IPS DF 6.9 (cell line): ENCODE data around the gene F2R.
"Not testable (repeated sequence)": the region's sequence is repeated elsewhere in the genome, so short reads cannot be mapped to it uniquely, and the experiment has no call there.

Source experiments
- DNase-seq: peaks from one replicate; pipeline ENCODE4 v3.0.0-alpha.2; 2013; ENCODE audit warnings: low read depth, low spot score
- H3K27ac ChIP-seq: one replicate; pipeline ENCODE4 v1.5.1; 2013; ENCODE audit warnings: low read length, control low read depth
- H3K27me3 ChIP-seq: 2 replicates; pipeline ENCODE4 v1.6.1; 2013; ENCODE audit warnings: mild to moderate bottlenecking, low read length; ENCODE audit not compliant: control insufficient read depth, insufficient read depth
- H3K36me3 ChIP-seq: 2 replicates; pipeline ENCODE4 v1.6.1; 2013; ENCODE audit warnings: low read length; ENCODE audit not compliant: control insufficient read depth, insufficient read depth
- H3K4me1 ChIP-seq: 2 replicates; pipeline ENCODE4 v1.6.1; 2013; ENCODE audit warnings: low read length; ENCODE audit not compliant: control insufficient read depth, insufficient read depth
- H3K4me3 ChIP-seq: 2 replicates; pipeline ENCODE4 v1.5.1; 2013; ENCODE audit warnings: mild to moderate bottlenecking, low read length
- H3K9me3 ChIP-seq: 2 replicates; pipeline ENCODE4 v1.6.1; 2013; ENCODE audit warnings: low read length, inconsistent platforms; ENCODE audit not compliant: control insufficient read depth, insufficient read depth
- WGBS: extraction: QIAGEN DNeasy Blood & Tissue Kit; methylation state at CpG from one replicate; pipeline ENCODE4 v1.1.7; 2013; ENCODE audit warnings: mixed read lengths, missing lambda C conversion rate; ENCODE audit not compliant: insufficient read length, insufficient coverage; 5-methylcytosine and 5-hydroxymethylcytosine counted together

Gene F2R

DNA sequence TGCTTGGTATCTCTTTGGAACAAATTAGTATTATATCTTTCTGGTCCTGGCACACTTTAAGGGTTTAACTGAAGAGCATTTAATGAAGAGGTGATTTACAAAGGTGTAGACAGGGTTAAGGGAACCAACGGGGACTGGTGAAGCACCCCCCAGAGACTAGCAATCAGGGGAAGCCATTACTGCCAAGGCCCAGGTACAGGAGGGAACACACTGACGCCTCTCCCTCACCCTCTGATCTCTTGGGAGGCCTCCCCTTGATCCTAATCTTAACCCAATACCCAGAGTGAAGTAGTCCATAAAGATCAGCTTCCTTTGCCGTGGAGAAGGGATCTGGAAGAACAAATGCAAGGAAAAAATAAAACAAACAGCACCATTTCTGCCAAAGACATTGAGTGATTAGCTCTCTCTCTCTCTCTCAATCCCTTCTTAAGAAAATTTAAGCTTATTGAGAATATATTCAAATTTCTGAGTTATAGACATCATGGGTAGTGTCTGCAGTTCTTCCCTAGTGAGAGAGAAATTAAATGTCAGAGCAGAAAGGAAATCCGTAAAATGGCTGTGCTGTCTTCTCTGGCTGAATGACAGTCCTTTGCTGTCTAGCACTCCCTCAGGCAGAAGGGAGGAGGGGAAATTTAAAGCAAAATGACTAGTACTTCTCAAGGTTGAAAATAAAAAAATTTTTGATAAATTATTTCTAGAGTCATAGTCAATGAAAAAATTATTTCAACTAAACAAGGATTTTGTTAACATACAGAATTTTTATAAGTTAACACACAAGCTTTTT is 20.0 kb downstream of the F2R start:
- H3K27ac ChIP-seq, result no peak overlapping the region
- DNase-seq, result no peak
- 0 out of 2 replicates have a peak, but pooled peaks cover 4% of the 10 kb centered on the region for H3K36me3 ChIP-seq
- no peaks in the 10 kb centered on the region for H3K27me3 ChIP-seq
- no peak overlapping the region for H3K4me3 ChIP-seq
- H3K9me3 ChIP-seq, result no peaks in the 10 kb centered on the region
- WGBS, result no CpG with 5 or more reads among the region's 4 CpGs
- H3K4me1 ChIP-seq, result peaks cover 2% of the 10 kb centered on the region; the same call in 1 of the 2 replicates

- Histone ChIP-seq H3K4me3 (no peak overlapping the region), H3K27me3 (no peaks in the 10 kb centered on the region), H3K4me1 (peaks cover 2% of the 10 kb centered on the region; the same call in 1 of the 2 replicates), H3K9me3 (no peaks in the 10 kb centered on the region), H3K36me3 (0 out of 2 replicates have a peak, but pooled peaks cover 4% of the 10 kb centered on the region), H3K27ac (no peak overlapping the region)
- WGBS, result no CpG with 5 or more reads among the region's 6 CpGs
- no peak for DNase-seq
These were observed 21.0 kb downstream of the F2R start for GRCh38 chr5:76736679-76737556.

GRCh38 chr5:76737846-76738245 is 21.9 kb downstream of the F2R start:
- no peak for DNase-seq

GRCh38 chr5:76741506-76741905 is 25.6 kb downstream of the F2R start:
- DNase-seq, H3K27me3 ChIP-seq, H3K27ac ChIP-seq, H3K9me3 ChIP-seq, H3K4me1 ChIP-seq, H3K4me3 ChIP-seq, H3K36me3 ChIP-seq: not testable (repeated sequence)
- WGBS, result no CpG with 5 or more reads among the region's 4 CpGs

More at GRCh38 chr5:76737846-76738245, 21.9 kb downstream of the F2R start:
- Histone ChIP-seq H3K4me1 (peaks cover 2% of the 10 kb centered on the region; the same call in 1 of the 2 replicates), H3K27ac (no peak overlapping the region), H3K36me3 (no peaks in the 10 kb centered on the region), H3K4me3 (no peak overlapping the region), H3K27me3 (no peaks in the 10 kb centered on the region), H3K9me3 (no peaks in the 10 kb centered on the region)
- WGBS, result no CpG with 5 or more reads among the region's 5 CpGs

DNA sequence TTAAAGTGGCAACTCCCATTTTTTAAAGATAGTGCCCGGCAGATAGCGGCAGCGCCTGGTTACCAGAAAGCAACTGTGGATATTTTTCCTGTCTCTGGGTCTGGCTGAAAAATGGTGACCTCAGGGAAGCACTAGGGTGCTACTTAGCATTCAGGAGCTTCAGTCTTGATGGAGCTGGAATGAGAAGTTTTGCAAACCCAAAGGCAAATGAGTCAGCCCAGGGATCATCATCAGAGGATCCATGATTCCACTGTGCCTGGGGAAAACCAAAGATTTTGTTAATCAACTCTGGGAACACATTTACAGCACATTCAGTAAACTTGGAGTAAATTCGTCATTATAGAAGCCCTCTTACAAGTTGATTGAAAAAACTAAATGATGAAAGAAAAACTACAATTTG is 26.7 kb downstream of the F2R start:
- WGBS, result no CpG with 5 or more reads among the region's 4 CpGs
- H3K27ac ChIP-seq, result no peak overlapping the region
- no peaks in the 10 kb centered on the region for H3K36me3 ChIP-seq
- no peak overlapping the region for H3K4me3 ChIP-seq
- no peaks in the 10 kb centered on the region for H3K27me3 ChIP-seq
- no peak for DNase-seq
- no peaks in the 10 kb centered on the region for H3K9me3 ChIP-seq
- H3K4me1 ChIP-seq, result no peaks in the 10 kb centered on the region

- WGBS, result no CpG with 5 or more reads among the region's 2 CpGs
These were observed 28.7 kb downstream of the F2R start for GRCh38 chr5:76744632-76745031.

DNA sequence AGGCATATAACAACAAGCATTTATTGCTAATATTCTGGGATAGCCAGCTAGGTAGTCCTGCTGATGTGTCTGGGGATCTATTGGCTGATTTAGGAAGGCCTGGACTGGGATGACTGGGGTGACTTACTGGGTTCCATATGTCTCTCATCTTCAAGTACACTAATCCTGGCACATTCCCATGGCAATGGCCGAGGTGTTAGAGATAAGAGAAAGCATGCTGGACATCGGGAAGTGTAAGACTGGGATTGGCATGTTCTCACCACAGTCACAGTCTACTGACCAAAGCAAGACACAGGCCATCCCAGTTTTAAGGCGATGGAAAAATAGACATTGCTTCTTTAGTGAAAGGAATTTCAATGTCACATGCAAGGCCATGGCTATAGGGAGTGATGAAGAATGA is 29.7 kb downstream of the F2R start:
- WGBS, result no CpG with 5 or more reads among the region's 3 CpGs
- Histone ChIP-seq H3K9me3 (no peaks in the 10 kb centered on the region), H3K27ac (no peak overlapping the region), H3K27me3 (no peaks in the 10 kb centered on the region), H3K36me3 (no peaks in the 10 kb centered on the region), H3K4me1 (no peaks in the 10 kb centered on the region), H3K4me3 (no peak overlapping the region)
- DNase-seq, result no peak

More at GRCh38 chr5:76744632-76745031, 28.7 kb downstream of the F2R start:
- DNase-seq, result no peak
- H3K4me3 ChIP-seq, result no peak overlapping the region
- H3K36me3 ChIP-seq, result no peaks in the 10 kb centered on the region
- no peaks in the 10 kb centered on the region for H3K27me3 ChIP-seq
- H3K9me3 ChIP-seq, result no peaks in the 10 kb centered on the region
- H3K27ac ChIP-seq, result no peak overlapping the region
- no peaks in the 10 kb centered on the region for H3K4me1 ChIP-seq

DNA sequence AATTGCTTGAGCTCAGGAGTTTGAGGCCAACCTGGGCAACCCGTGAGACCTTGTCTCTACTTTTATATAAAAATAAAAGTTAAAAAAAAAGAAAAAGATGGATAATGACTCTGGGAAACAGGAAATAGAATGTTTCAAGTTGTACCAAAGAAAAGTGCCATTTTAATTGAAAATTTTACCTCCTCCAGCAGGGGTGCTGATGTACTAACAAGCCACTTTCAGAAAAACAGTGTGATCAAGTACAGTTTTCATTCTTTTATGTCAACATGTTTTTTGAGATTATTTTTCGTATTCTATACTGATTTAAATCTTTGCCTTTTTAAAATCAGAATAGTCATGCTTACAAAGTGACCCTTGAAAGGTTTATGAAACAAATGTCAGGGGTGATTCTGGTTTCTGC is 30.8 kb downstream of the F2R start:
- no peak overlapping the region for H3K27ac ChIP-seq
- no peaks in the 10 kb centered on the region for H3K4me1 ChIP-seq
- DNase-seq, result no peak
- H3K4me3 ChIP-seq, result no peak overlapping the region
- H3K27me3 ChIP-seq, result no peaks in the 10 kb centered on the region
- WGBS, result no CpG with 5 or more reads among the region's 2 CpGs
- H3K9me3 ChIP-seq, result no peaks in the 10 kb centered on the region
- H3K36me3 ChIP-seq, result no peaks in the 10 kb centered on the region

GRCh38 chr5:76747706-76748105 is 31.8 kb downstream of the F2R start:
- WGBS, result no CpG with 5 or more reads among the region's 13 CpGs

GRCh38 chr5:76751291-76751690 is 35.4 kb downstream of the F2R start:
- no peaks in the 10 kb centered on the region for H3K27me3 ChIP-seq
- no peak overlapping the region for H3K27ac ChIP-seq
- H3K4me3 ChIP-seq, result no peak overlapping the region
- H3K9me3 ChIP-seq, result no peaks in the 10 kb centered on the region
- WGBS, result no CpG with 5 or more reads among the region's 5 CpGs
- H3K4me1 ChIP-seq, result no peaks in the 10 kb centered on the region
- no peak for DNase-seq
- H3K36me3 ChIP-seq, result no peaks in the 10 kb centered on the region

More at GRCh38 chr5:76747706-76748105, 31.8 kb downstream of the F2R start:
- Histone ChIP-seq H3K4me1 (no peaks in the 10 kb centered on the region), H3K4me3 (no peak overlapping the region), H3K36me3 (no peaks in the 10 kb centered on the region), H3K9me3 (no peaks in the 10 kb centered on the region), H3K27ac (no peak overlapping the region), H3K27me3 (no peaks in the 10 kb centered on the region)
- no peak for DNase-seq
